A204.1 (cell line): ENCODE data around the gene NLK.
"Not testable (repeated sequence)": the region's sequence is repeated elsewhere in the genome, so short reads cannot be mapped to it uniquely, and the experiment has no call there.

Experiments
- FAIRE-seq: peaks from 2 replicates; lab custom pipeline; 2012; peaks lifted over from hg19 to GRCh38; lab: Jason Lieb, UNC

The NLK gene

DNA sequence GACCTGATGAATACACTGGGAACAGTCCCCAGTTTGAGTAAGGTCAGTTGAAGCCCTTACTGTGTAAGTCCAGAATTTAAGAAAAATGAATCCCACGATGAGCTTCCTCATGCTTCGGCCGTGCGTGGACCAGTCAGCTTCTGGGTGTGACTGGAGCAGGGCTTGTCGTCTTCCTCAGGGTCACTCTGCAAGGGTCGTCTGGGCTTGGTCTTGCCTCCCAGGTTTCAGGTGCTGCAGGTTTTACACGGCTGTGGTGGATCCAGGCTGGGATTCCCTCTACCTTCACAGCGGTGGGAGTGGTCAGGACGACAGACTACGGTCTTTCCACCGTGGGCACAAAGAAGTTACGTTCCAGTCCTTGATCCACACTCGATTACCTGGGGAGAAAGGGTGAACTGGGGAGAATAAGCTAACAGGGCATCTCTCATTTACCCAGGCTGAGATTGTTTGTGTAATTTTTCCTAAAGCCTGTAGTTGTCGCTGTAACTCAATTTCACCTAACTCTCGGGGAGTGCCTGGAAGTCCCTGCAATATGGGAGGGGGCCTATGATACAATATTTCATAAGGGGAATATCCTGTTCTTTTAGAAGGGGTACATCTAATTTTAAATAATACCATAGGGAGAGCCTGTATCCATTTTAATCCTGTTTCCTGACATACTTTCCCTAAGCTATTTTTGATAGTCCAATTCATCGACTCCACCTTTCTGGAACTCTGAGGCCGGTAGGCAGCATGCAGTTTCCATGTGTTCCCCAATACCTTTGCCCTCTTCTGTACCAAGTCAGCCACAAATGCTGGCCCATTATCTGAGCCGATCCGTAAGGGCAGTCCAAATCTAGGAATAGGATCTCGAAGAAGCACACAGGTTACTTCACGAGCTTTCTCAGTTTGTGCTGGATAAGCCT lies 190.7 kb downstream of the NLK start:
- not testable (repeated sequence) for FAIRE-seq

DNA sequence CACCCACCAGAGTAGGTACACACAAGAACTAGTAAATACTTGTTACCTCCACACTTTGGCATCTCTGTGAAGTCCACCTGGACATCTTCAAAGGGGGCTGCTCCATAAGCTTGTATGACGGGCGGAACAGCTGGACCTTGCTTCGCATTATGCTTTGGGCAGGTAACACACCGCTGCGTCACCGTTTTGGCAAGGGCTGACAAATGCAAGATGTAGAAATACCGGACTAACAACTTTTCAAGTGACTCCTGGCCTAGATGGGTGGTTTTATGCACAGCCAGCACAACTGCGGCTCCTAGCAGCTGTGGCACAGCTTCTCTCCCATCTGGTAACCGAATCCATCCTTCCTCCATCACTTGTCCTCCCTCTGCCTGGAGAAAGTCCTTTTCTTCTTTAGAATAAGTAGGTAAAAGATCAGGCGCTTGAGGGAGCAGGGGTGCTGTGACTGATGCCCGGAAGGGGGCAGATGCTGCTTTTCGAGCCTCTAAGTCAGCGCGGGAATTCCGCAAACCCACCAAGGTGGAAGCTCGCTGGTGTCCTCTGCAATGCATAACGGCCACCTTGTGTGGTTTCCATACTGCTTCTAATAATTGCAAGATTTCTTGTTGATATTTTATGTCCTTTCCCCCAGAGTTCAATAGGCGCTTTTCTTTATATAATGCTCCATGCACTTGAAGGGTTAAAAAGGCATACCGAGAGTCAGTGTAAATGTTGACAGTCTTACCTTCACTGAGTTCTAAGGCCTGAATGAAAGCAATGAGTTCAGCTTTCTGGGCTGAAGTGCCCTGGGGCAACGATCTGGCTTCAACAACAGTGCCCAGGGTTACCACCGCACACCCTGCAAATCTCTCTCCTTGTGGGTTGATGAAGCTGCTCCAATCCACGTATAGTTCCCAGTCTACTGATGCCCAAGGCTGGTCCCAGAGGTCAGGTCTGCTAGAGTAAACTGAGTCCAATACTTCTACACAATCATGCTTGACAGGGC lies 191.7 kb downstream of the NLK start:
- not testable (repeated sequence) for FAIRE-seq

DNA sequence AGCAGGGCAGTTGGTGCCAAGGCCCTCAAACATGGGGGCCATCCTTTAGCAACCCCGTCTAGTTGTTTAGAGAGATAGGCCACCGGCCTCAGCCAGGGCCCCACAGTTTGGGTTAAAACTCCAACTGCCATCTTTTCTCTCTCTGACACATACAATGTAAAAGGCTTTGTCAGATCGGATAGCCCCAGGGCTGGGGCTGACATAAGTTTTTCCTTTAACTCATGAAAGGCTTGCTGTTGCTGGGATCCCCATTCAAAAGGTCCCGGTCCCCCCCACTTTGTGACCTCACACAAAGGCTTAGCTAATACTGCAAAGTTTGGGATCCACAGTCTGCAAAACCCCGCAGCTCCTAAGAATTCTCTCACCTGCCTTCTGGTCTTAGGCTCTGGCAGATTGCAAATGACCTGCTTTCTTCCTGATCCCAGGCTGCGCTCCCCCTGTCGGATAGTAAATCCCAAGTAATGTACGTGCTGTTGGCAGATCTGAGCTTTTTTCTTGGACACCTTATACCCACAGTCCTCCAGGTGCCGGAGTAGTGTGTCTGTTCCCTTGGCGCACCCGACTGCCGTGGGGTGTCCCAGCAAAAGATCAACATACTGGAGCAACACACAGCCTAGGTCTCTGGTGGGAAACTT lies 192.7 kb downstream of the NLK start:
- not testable (repeated sequence) for FAIRE-seq

DNA sequence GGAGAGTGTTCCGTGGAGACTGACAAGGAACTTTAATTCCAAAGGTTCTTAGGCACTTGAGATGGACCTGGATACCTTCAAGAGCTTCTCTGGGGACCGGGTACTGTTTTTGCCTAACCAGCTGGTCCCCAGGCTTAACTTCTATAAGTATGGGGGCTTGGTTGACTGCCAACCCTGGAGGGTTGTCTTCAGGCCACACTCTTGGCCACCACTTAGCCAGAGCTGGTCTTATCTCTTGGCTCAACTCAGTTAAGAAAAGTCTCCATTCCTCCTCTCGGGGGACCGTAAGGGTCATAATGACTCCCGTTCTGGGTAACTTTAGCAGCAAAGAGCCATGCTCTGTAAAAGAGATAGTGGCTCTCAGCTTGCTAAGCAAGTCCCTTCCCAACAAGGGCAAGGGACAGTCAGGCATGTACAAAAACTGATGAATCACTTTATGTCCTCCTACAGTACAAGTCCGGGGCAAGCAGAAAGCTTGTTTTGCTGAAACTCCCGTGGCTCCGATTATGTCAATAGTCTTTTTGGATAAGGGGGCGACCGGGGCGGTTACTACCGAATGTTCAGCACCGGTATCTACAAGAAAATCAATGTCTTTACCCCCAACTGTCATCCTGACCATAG lies 193.7 kb downstream of the NLK start:
- FAIRE-seq = not testable (repeated sequence)

DNA sequence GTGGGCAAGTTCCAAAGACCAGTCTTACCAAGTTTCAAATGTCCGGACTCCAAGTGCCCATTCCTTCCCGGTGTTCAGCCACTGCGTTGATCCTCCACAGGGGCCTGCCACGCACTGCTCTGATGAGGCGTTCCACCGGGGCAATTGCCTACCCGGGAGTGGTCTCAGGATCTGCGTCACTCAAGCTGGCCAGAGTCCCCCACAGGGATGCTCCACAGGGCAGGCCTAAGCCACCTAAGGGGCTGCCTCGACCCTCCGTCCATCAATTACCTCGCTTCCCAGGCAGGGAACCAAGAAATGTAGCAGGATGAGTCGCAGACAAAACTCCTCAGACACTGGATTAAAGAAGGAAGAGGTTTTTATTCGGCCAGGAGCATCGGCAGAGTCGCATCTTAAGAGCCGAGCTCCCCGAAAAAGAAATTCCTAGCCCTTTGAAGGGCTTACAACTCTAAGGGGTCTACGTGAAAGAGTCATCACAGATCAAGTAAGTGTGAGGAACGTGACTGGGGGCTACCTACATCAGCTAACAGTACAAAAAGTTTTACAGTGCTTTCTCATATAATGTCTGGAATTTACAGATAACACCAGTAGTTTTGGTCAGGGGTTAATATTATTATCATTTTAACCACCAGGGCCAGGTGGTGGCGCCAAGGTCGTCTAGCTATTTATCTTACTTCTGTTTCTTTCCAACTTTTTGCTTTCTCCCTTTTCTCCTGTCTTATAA lies 196.2 kb downstream of the NLK start:
- not testable (repeated sequence) for FAIRE-seq

DNA sequence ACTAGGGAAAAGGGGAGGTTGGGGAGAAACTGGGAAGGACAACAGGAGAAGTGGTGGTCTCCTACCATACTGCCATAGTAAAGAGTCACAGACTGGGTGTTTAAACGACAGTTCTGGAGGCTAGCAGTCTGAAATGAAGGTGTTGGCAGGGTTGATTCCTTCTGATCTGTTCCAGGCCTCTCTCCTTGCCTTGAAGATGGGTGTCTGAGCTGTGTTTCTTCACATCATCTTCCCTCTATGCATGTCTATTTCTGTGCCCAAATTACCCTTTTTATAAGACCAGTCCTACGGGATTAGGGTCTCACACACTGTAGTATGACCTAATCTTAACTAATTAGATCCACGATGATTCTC lies 196.8 kb downstream of the NLK start:
- no peak for FAIRE-seq

DNA sequence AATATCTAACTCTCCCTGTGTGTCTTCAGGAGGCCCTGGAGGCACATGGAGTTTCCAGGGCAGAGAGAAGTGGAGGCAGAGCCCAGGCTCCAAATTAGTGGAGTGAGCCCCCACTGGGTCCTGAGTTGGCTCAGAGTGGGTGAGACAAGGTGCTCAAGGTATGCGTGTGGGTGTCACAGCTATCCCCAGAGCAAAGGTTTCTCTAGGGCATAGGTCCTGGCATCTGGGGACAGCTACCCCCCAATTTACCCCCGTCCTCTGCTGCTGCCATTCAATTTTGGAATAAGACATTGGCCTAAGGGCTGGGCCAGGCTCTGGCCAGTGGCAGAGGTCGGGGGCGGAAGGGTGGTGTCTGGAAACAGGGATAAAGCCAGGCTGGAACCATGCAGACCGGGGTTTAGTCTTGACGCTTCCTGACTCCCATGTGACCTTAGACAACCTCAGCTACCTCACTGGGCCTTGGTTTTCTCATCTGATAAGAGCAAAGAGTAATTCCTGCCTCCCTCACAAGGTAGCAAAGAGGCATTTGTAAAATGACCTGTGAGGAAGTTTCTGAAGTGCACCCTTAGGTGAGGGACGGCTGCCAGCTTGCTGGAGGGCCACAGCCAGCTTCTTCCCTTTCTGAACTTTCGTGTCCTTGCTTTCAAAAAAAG lies 198.3 kb downstream of the NLK start:
- no peak for FAIRE-seq

DNA sequence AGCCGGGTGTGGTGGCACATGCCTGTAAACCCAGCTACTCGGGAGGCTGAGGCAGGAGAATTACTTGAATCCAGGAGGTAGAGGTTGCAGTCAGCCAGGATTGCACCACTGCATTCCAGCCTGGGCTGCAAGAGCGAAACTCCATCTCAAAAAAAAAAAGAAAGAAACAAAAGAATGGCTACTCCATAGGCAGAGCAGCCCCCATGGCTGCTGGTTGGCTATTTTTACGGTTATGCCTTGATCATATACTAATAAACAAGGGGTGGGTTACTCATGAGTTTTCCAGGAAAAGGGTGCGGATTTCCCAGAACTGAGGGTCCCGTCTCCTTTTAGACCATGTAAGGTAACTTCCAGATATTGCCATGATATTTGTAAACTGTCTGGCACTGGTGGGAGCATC lies 200.3 kb downstream of the NLK start:
- no peak for FAIRE-seq

DNA sequence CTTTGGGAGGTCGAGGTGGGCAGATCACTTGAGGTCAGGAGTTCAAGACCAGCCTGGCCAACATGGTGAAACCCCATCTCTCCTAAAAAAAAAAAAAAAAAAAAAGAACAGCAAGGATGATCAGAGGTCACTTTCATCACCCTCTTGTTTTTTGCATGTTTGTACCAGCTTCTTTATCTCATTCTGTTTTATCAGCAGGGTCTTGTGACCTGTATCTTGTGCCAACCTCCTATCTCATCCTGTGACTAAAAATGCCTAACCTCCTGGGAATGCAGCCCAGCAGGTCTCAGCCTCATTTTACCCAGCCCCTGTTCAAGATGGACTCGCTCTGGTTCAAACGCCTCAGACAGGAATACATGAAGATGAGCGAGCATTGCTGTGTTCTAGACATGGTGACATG lies 200.8 kb downstream of the NLK start:
- not testable (repeated sequence) for FAIRE-seq

DNA sequence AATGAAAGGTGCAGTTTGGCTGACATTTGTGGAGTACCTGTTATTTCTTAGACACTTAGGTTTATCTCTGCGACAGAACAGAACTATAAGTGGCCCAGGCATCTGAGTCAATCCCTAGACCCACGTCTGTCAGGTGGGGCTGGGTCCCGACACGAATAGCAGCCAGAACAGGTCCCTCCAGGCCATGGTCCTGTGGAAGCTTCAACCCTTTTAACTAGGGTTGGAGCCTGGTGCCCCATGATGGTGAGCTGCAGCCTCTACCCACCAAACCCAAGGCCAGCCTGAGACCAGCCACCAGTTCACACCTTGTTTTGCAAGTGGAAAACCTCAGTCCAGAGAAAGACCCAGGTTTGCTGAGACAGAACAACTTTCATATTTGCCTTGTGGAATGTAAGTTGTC lies 202.0 kb downstream of the NLK start:
- FAIRE-seq = no peak
